Measurements from ENCODE around the gene ACVR1. TPM values are rescaled to one million over a fixed set of nuclear protein-coding genes. Genes with fewer than 3 reads are reported as not detected.

Gene ACVR1
- total RNA-seq (2022; extraction: Qiagen RNA extraction) = 24.8 to 29.4 TPM (median 28.7 TPM) in 5 replicates

DNA sequence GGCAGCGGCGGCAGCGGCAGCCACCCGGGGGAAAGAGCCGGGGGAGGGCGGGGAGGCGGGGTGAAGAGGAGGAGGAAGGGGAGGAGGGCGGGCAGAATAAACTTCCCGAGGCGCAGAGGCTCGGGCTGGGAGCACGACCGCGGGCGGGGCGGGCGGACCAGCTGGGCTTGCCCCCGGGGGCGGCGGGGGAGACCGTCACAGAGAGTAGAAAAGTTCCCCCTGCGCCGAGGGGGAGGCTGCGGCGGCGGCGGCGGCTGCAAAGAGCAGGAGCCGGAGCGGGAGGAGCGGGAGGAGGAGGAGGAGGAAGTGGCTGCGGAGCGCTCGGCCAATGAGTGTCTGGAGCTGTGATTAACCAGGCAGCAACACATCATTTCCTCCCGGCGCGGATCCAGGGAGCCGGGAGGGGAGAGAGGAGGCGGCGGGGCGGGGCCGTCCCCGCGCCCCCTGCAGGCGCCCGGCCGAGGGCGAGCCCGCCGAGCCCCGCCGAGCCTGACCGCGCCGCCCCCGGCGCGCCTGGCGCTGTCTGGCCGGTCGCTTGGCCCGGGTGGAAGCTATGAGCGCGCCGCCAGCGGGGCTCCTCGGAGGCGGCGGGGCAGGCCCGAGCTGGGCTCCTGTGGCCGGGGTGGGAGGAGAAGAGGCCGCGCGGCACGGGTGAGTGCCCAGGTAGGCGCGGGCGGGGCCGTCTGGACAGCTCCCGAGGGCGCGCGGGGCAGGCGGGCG, at the start of gene ACVR1:
Gene ACVR1, minus strand, starts transcription at position 265 of the 720 bp plus-strand sequence. CDS start 76,837 bp downstream, outside the sequence.

Other genes with a start within 250 kb of the ACVR1 start
- gene ACVR1C, start 247.5 kb downstream of the ACVR1 start, total RNA-seq (2022; extraction: Qiagen RNA extraction) = 0.02 TPM in 3 of 5 replicates, not detected in the others
- gene UPP2, start 225.5 kb upstream of the ACVR1 start, total RNA-seq (2022; extraction: Qiagen RNA extraction) = not detected in 5 replicates

Data from A549 treated with CORT108297 at 1 μM for 4 hours (cell line).